HepG2 (cell line): Measurements from ENCODE around the gene POLE3. TPM values are rescaled to one million over a fixed set of nuclear protein-coding genes. Genes with fewer than 3 reads are reported as not detected.

ENCODE experiments used
- BORCS8-MEF2B ChIP-seq: sonication (generic); formaldehyde crosslinking; IDR thresholded peaks from 2 replicates; pipeline ENCODE4 v1.8.0; 2022; ENCODE audit warnings: mild to moderate bottlenecking, missing genetic modification reagents
- CHCHD3 ChIP-seq: sonication (generic); formaldehyde crosslinking; IDR thresholded peaks from 2 replicates; pipeline ENCODE4 v1.8.0; 2022; ENCODE audit warnings: mild to moderate bottlenecking, missing genetic modification reagents, moderate library complexity
- MED1 ChIP-seq: sonication (generic); formaldehyde crosslinking; IDR thresholded peaks from 2 replicates; pipeline ENCODE4 v1.4.0; 2020; ENCODE audit warnings: missing genetic modification reagents
- NFE2L1 ChIP-seq: sonication (generic); formaldehyde crosslinking; IDR thresholded peaks from 2 replicates; pipeline ENCODE4 v1.4.0; 2020; ENCODE audit warnings: missing genetic modification reagents, mild to moderate bottlenecking, borderline replicate concordance
- NR1H2 ChIP-seq: sonication (generic); formaldehyde crosslinking; IDR thresholded peaks from 2 replicates; pipeline ENCODE4 v1.8.1; 2022; ENCODE audit warnings: low read depth, missing genetic modification reagents, borderline replicate concordance
- POLR2G ChIP-seq: fragments of 200-400 bp; formaldehyde crosslinking; IDR thresholded peaks from 2 replicates; pipeline ENCODE4 v1.6.1; 2018; ENCODE audit warnings: mild to moderate bottlenecking, low read depth, low read length, moderate library complexity
- TARDBP ChIP-seq: sonication (generic); formaldehyde crosslinking; IDR thresholded peaks from 2 replicates; pipeline ENCODE4 v1.8.0; 2022; ENCODE audit warnings: mild to moderate bottlenecking, missing genetic modification reagents
- TBL1XR1 ChIP-seq: fragments of 150-350 bp; IDR thresholded peaks from 2 replicates; pipeline ENCODE4 v1.6.1; 2014; ENCODE audit warnings: borderline replicate concordance, low read length; ENCODE audit not compliant: partially characterized antibody
- ZBTB3 ChIP-seq: sonication (generic); formaldehyde crosslinking; IDR thresholded peaks from 2 replicates; pipeline ENCODE4 v1.4.0; 2020; ENCODE audit warnings: low read depth, mild to moderate bottlenecking, moderate library complexity, missing genetic modification reagents, borderline replicate concordance
- ZEB1 ChIP-seq: IDR thresholded peaks from 2 replicates; pipeline ENCODE4 v1.6.1; 2012; ENCODE audit warnings: mild to moderate bottlenecking, low read depth, inconsistent platforms; ENCODE audit not compliant: insufficient replicate concordance
- ZKSCAN8 ChIP-seq: IDR thresholded peaks from 2 replicates; pipeline ENCODE4 v1.6.1; 2016; ENCODE audit warnings: borderline replicate concordance, missing genetic modification reagents, missing compliant biosample characterization
- ZNF274 ChIP-seq: sonication (generic); formaldehyde crosslinking; IDR thresholded peaks from 2 replicates; pipeline ENCODE4 v1.5.1; 2020; ENCODE audit warnings: mild to moderate bottlenecking, missing genetic modification reagents
- ZNF839 ChIP-seq: sonication (generic); formaldehyde crosslinking; IDR thresholded peaks from 2 replicates; pipeline ENCODE4 v1.4.0; 2020; ENCODE audit warnings: missing genetic modification reagents, mild to moderate bottlenecking, borderline replicate concordance
- ZNF883 ChIP-seq: sonication (generic); formaldehyde crosslinking; IDR thresholded peaks from 2 replicates; pipeline ENCODE4 v1.5.1; 2020; ENCODE audit warnings: mild to moderate bottlenecking, missing genetic modification reagents; ENCODE audit errors: not compliant biosample characterization
- polyA plus RNA-seq, 8 experiments: library from polyadenylated mRNA; depleted of rRNA in 3 of 8; stranded (reverse) in 7 of 8; unstranded in 1 of 8; fragments of >200 nt; fragmentation: Illumina TruSeq in 4 of 8; extraction: Trizol in 4 of 8; gene quantifications; 2 replicates each; pipeline versions ENCODE4 v1.2.1 to v1.2.3, GENCODE V29; 2011 to 2016; ENCODE audit warnings: low read depth in 4 of 8, missing spikeins in 1 of 8, mixed read lengths in 1 of 8; ENCODE audit not compliant: insufficient read depth in 1 of 8
- total RNA-seq, 5 experiments: library from RNA; depleted of rRNA; stranded (reverse); fragments of >200 nt; fragmentation: Illumina TruSeq; extraction: Trizol; gene quantifications; 2 replicates each; pipeline ENCODE4 v1.2.3, GENCODE V29; 2016; ENCODE audit warnings: low read depth in 1 of 5
- TF ChIP-seq, protein P1 (sequence below): sonication (generic); formaldehyde crosslinking; IDR thresholded peaks from 2 replicates; pipeline ENCODE4 v1.8.0; 2022; ENCODE audit warnings: mild to moderate bottlenecking, missing genetic modification reagents, borderline replicate concordance
- TF ChIP-seq, protein P2 (sequence below): sonication (generic); formaldehyde crosslinking; IDR thresholded peaks from 2 replicates; pipeline ENCODE4 v1.4.0; 2020; ENCODE audit warnings: missing genetic modification reagents
- TF ChIP-seq, protein P3 (sequence below): sonication (generic); formaldehyde crosslinking; IDR thresholded peaks from 2 replicates; pipeline ENCODE4 v1.5.0; 2020; ENCODE audit warnings: mild to moderate bottlenecking, missing genetic modification reagents

The POLE3 gene
- total and polyA plus RNA-seq, 2 of the 13 experiments (the other 11 are each of a cell fraction or from before 2014, with no cell fraction given): 36.0 to 77.2 TPM

DNA sequence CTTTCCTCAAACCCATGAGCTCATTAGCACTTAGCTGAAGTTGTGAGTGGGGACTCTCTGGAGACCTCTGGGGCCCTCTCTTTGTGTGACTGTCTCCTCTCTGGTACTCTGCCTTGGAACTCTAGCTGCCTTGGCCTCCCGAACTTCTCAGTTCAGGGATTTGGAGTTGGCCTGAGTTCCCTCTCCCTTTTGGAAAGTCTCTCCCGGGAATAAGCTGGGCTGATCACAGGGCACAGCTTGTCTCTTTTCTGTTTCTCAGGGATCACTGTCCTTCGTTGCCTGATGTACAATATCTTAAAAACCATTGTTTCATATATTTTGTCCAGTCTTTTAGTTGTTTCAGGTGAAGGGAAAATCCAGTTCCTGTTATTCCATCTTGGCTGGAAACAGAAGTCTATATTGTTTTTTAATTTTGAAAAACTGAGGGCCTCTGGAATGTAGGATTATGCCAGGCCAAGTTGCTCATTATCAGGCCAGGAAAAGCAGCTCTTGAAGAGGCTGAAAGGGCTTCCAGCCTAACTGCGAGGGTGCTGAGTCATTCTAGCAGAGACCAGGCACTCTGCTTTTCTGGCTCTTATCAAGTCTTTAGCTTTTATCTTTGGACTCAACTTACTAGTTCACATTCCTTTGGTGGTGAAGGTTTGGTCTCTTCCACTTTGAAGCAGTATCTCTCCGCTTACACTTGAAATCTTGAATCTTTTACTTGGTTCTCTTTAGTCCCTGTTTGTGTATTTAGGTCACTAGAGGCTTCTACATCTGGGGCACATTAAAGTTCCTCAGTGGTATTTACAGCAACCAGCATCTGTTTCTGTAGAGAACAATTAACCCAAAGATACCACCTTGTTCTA lies 44.7 kb upstream of the POLE3 start (continued):
- TF ChIP-seq TARDBP: 0 out of 2 replicates have a peak, but pooled peaks have one; percentile 40
- no peak for TF ChIP-seq ZNF839 (CRISPR knock-in tag)
- TF ChIP-seq BORCS8-MEF2B (CRISPR knock-in tag): no peak
- no peak for TF ChIP-seq MED1 (CRISPR knock-in tag)
- TF ChIP-seq, protein P1, sequence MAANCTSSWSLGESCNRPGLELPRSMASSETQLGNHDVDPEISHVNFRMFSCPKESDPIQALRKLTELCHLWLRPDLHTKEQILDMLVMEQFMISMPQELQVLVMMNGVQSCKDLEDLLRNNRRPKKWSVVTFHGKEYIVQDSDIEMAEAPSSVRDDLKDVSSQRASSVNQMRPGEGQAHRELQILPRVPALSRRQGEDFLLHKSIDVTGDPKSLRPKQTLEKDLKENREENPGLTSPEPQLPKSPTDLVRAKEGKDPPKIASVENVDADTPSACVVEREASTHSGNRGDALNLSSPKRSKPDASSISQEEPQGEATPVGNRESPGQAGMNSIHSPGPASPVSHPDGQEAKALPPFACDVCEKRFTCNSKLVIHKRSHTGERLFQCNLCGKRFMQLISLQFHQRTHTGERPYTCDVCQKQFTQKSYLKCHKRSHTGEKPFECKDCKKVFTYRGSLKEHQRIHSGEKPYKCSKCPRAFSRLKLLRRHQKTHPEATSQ: 0 out of 2 replicates have a peak, but pooled peaks have one; percentile 44
- no peak for TF ChIP-seq ZBTB3 (CRISPR knock-in tag)
- TF ChIP-seq NR1H2 (CRISPR knock-in tag): no peak
- no peak for TF ChIP-seq ZKSCAN8 (CRISPR knock-in tag)
- no peak for TF ChIP-seq ZNF274 (CRISPR knock-in tag)
- TF ChIP-seq POLR2G: no peak
- TF ChIP-seq ZNF883: no peak
- TF ChIP-seq, protein P2, sequence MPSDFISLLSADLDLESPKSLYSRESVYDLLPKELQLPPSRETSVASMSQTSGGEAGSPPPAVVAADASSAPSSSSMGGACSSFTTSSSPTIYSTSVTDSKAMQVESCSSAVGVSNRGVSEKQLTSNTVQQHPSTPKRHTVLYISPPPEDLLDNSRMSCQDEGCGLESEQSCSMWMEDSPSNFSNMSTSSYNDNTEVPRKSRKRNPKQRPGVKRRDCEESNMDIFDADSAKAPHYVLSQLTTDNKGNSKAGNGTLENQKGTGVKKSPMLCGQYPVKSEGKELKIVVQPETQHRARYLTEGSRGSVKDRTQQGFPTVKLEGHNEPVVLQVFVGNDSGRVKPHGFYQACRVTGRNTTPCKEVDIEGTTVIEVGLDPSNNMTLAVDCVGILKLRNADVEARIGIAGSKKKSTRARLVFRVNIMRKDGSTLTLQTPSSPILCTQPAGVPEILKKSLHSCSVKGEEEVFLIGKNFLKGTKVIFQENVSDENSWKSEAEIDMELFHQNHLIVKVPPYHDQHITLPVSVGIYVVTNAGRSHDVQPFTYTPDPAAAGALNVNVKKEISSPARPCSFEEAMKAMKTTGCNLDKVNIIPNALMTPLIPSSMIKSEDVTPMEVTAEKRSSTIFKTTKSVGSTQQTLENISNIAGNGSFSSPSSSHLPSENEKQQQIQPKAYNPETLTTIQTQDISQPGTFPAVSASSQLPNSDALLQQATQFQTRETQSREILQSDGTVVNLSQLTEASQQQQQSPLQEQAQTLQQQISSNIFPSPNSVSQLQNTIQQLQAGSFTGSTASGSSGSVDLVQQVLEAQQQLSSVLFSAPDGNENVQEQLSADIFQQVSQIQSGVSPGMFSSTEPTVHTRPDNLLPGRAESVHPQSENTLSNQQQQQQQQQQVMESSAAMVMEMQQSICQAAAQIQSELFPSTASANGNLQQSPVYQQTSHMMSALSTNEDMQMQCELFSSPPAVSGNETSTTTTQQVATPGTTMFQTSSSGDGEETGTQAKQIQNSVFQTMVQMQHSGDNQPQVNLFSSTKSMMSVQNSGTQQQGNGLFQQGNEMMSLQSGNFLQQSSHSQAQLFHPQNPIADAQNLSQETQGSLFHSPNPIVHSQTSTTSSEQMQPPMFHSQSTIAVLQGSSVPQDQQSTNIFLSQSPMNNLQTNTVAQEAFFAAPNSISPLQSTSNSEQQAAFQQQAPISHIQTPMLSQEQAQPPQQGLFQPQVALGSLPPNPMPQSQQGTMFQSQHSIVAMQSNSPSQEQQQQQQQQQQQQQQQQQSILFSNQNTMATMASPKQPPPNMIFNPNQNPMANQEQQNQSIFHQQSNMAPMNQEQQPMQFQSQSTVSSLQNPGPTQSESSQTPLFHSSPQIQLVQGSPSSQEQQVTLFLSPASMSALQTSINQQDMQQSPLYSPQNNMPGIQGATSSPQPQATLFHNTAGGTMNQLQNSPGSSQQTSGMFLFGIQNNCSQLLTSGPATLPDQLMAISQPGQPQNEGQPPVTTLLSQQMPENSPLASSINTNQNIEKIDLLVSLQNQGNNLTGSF (CRISPR knock-in tag): no peak
- no peak for TF ChIP-seq TBL1XR1
- no peak for TF ChIP-seq ZEB1
- no peak for TF ChIP-seq CHCHD3
- TF ChIP-seq, protein P3, sequence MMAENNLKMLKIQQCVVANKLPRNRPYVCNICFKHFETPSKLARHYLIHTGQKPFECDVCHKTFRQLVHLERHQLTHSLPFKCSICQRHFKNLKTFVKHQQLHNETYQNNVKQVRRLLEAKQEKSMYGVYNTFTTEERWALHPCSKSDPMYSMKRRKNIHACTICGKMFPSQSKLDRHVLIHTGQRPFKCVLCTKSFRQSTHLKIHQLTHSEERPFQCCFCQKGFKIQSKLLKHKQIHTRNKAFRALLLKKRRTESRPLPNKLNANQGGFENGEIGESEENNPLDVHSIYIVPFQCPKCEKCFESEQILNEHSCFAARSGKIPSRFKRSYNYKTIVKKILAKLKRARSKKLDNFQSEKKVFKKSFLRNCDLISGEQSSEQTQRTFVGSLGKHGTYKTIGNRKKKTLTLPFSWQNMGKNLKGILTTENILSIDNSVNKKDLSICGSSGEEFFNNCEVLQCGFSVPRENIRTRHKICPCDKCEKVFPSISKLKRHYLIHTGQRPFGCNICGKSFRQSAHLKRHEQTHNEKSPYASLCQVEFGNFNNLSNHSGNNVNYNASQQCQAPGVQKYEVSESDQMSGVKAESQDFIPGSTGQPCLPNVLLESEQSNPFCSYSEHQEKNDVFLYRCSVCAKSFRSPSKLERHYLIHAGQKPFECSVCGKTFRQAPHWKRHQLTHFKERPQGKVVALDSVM (CRISPR knock-in tag): no peak
- no peak for TF ChIP-seq NFE2L1 (CRISPR knock-in tag)
